H1 (cell line): Measurements from ENCODE around the gene TMSB10. TPM values are rescaled to one million over a fixed set of nuclear protein-coding genes. Genes with fewer than 3 reads are reported as not detected.
A peak's percentile ranks its signal among the peaks of the same experiment; 100 is the strongest.

Source experiments
- CTCF ChIA-PET: fragments of 300-600 bp; sonication (Branson Sonifier 250); formaldehyde crosslinking; loops from one replicate; lab custom pipeline; 2021; ENCODE audit not compliant: partially characterized antibody; lab: Charles Lee
- POLR2A ChIA-PET: fragments of 300-600 bp; sonication (Branson Sonifier 250); formaldehyde crosslinking; loops from one replicate; lab custom pipeline; 2021; ENCODE audit warnings: inconsistent platforms; ENCODE audit not compliant: partially characterized antibody; lab: Charles Lee
- DNase-seq, 2 experiments: peaks; one replicate each; pipeline versions ENCODE4 v3.0.0 to v3.0.0-alpha.2; 2010 to 2022; ENCODE audit warnings: low spot score in 2 of 2, low read depth in 1 of 2, mixed read lengths in 1 of 2
- FAIRE-seq: peaks from 2 replicates; lab custom pipeline; 2011; peaks lifted over from hg19 to GRCh38; lab: Jason Lieb, UNC
- H2AFZ ChIP-seq: 2 replicates; pipeline ENCODE4 v1.8.1; 2012; ENCODE audit warnings: low read length, inconsistent platforms
- H2AK5ac ChIP-seq: 2 replicates; pipeline ENCODE4 v1.6.1; 2013; ENCODE audit warnings: low read depth, low read length
- H2BK120ac ChIP-seq: replicated peaks from 2 replicates; pipeline ENCODE3; 2013; ENCODE audit warnings: low read depth, low read length, inconsistent platforms
- H2BK12ac ChIP-seq: 2 replicates; pipeline ENCODE4 v1.6.1; 2013; ENCODE audit warnings: low read depth, low read length
- H2BK15ac ChIP-seq: 2 replicates; pipeline ENCODE4 v1.6.1; 2013; ENCODE audit warnings: low read length
- H2BK20ac ChIP-seq: 2 replicates; pipeline ENCODE4 v1.6.1; 2013; ENCODE audit warnings: low read length
- H2BK5ac ChIP-seq: 2 replicates; pipeline ENCODE4 v1.6.1; 2013; ENCODE audit warnings: low read depth, low read length
- H3K14ac ChIP-seq: 2 replicates; pipeline ENCODE4 v1.6.1; 2013; ENCODE audit warnings: inconsistent platforms; ENCODE audit not compliant: insufficient read length
- H3K18ac ChIP-seq: 2 replicates; pipeline ENCODE4 v1.6.1; 2013; ENCODE audit warnings: low read length; ENCODE audit errors: extremely low read depth
- H3K23ac ChIP-seq: 2 replicates; pipeline ENCODE4 v1.6.1; 2013; ENCODE audit warnings: inconsistent platforms; ENCODE audit not compliant: insufficient read length
- H3K23me2 ChIP-seq: 2 replicates; pipeline ENCODE4 v1.6.1; 2013; ENCODE audit warnings: low read depth, low read length
- H3K27ac ChIP-seq: 2 replicates; pipeline ENCODE4 v1.6.1; 2011; ENCODE audit warnings: low read depth, low read length, inconsistent platforms
- H3K27me3 ChIP-seq, 4 experiments: replicated peaks in 1 of 4; 1 replicate in 1 of 4; 2 replicates in 3 of 4; pipeline versions ENCODE4 v1.6.1 to v1.8.1; 2011 to 2013; ENCODE audit warnings: low read length in 3 of 4, mild to moderate bottlenecking in 3 of 4, inconsistent platforms in 2 of 4, mixed read lengths in 2 of 4, moderate library complexity in 1 of 4; ENCODE audit not compliant: control insufficient read depth in 3 of 4, insufficient read depth in 3 of 4; ENCODE audit errors: extremely low read depth in 1 of 4
- H3K36me3 ChIP-seq, 4 experiments: 2 replicates each; pipeline versions ENCODE4 v1.6.1 to v1.8.1; 2011 to 2013; ENCODE audit warnings: mild to moderate bottlenecking in 4 of 4, low read length in 3 of 4, moderate library complexity in 2 of 4, control low read depth in 1 of 4, inconsistent platforms in 1 of 4; ENCODE audit not compliant: insufficient read depth in 4 of 4, control insufficient read depth in 2 of 4
- H3K4ac ChIP-seq: replicated peaks from 2 replicates; pipeline ENCODE3; 2013; ENCODE audit warnings: low read length, low read depth, mixed read lengths, inconsistent platforms; ENCODE audit not compliant: insufficient read length
- H3K4me1 ChIP-seq, 4 experiments: replicated peaks in 1 of 4; 1 replicate in 1 of 4; 2 replicates in 3 of 4; pipeline versions ENCODE4 v1.6.1 to v1.8.1; 2011 to 2013; ENCODE audit warnings: low read length in 3 of 4, inconsistent platforms in 2 of 4, mixed read lengths in 1 of 4; ENCODE audit not compliant: insufficient read depth in 4 of 4, control insufficient read depth in 3 of 4
- H3K4me2 ChIP-seq, 2 experiments: 2 replicates each; pipeline versions ENCODE4 v1.6.1 to v1.8.1; 2011 to 2013; ENCODE audit warnings: low read depth in 2 of 2, low read length in 2 of 2, control low read depth in 1 of 2, inconsistent platforms in 1 of 2, mild to moderate bottlenecking in 1 of 2; ENCODE audit not compliant: insufficient read depth in 1 of 2
- H3K4me3 ChIP-seq, 4 experiments: fragments of 200-600, 300-600 bp in 1 of 4; sonication (generic), shearing (Covaris generic), sonication (Bioruptor Twin) in 1 of 4; 2 replicates each; pipeline versions ENCODE4 v1.5.1 to v1.8.1; 2011 to 2016; ENCODE audit warnings: low read length in 4 of 4, low read depth in 3 of 4, control low read depth in 2 of 4, inconsistent platforms in 2 of 4, mild to moderate bottlenecking in 2 of 4, mixed read lengths in 1 of 4, moderate library complexity in 1 of 4; ENCODE audit not compliant: insufficient read depth in 2 of 4; ENCODE audit errors: extremely low read depth in 1 of 4
- H3K56ac ChIP-seq: replicated peaks from 2 replicates; pipeline ENCODE3; 2013; ENCODE audit warnings: low read depth, mild to moderate bottlenecking, mixed read lengths, low read length, inconsistent platforms; ENCODE audit not compliant: insufficient read length
- H3K79me1 ChIP-seq: 2 replicates; pipeline ENCODE4 v1.6.1; 2013; ENCODE audit warnings: low read depth, low read length, control low read depth
- H3K79me2 ChIP-seq, 2 experiments: 2 replicates each; pipeline versions ENCODE4 v1.6.1 to v1.8.1; 2012 to 2013; ENCODE audit warnings: low read length in 2 of 2, mild to moderate bottlenecking in 2 of 2, inconsistent platforms in 1 of 2; ENCODE audit not compliant: insufficient read depth in 2 of 2, control insufficient read depth in 1 of 2
- H3K9ac ChIP-seq, 4 experiments: replicated peaks in 1 of 4; 1 replicate in 1 of 4; 2 replicates in 3 of 4; pipeline versions ENCODE4 v1.6.1 to v1.8.1; 2011 to 2013; ENCODE audit warnings: low read depth in 3 of 4, low read length in 3 of 4, control low read depth in 2 of 4, mild to moderate bottlenecking in 2 of 4, moderate library complexity in 2 of 4, inconsistent platforms in 1 of 4; ENCODE audit errors: extremely low read depth in 1 of 4
- H3K9me3 ChIP-seq, 2 experiments: 2 replicates each; pipeline versions ENCODE4 v1.6.1 to v1.8.1; 2012 to 2013; ENCODE audit warnings: mild to moderate bottlenecking in 2 of 2, moderate library complexity in 2 of 2, control low read depth in 1 of 2, inconsistent platforms in 1 of 2, low read depth in 1 of 2, low read length in 1 of 2, mixed read lengths in 1 of 2; ENCODE audit not compliant: insufficient read depth in 2 of 2
- H4K20me1 ChIP-seq, 2 experiments: replicated peaks in 1 of 2; 2 replicates each; pipeline versions ENCODE3 to v1.8.1; 2011 to 2013; ENCODE audit warnings: inconsistent platforms in 2 of 2, low read length in 2 of 2, mild to moderate bottlenecking in 1 of 2; ENCODE audit not compliant: insufficient read depth in 2 of 2, control insufficient read depth in 1 of 2
- H4K5ac ChIP-seq: 2 replicates; pipeline ENCODE4 v1.6.1; 2013; ENCODE audit warnings: low read length, low read depth, mixed read lengths, inconsistent platforms; ENCODE audit not compliant: insufficient read length
- H4K8ac ChIP-seq: 2 replicates; pipeline ENCODE4 v1.8.0; 2013; ENCODE audit warnings: mild to moderate bottlenecking, moderate library complexity, low read length, inconsistent platforms; ENCODE audit not compliant: insufficient read depth; ENCODE audit errors: extremely low read depth
- H4K91ac ChIP-seq: replicated peaks from 2 replicates; pipeline ENCODE3; 2013; ENCODE audit warnings: low read length, mixed read lengths, inconsistent platforms; ENCODE audit not compliant: insufficient read length
- ASH2L ChIP-seq: fragments of 200-600, 300-600 bp; sonication (generic); IDR thresholded peaks from one replicate; pipeline ENCODE4 v1.7.1; 2017; ENCODE audit warnings: low read length
- BACH1 ChIP-seq: IDR thresholded peaks from 2 replicates; pipeline ENCODE4 v1.6.1; 2012; ENCODE audit warnings: low read length, improper control_type of control experiment
- BRCA1 ChIP-seq: IDR thresholded peaks from 2 replicates; pipeline ENCODE4 v1.6.1; 2012; ENCODE audit warnings: low read depth, low read length, improper control_type of control experiment
- CHD1 ChIP-seq: IDR thresholded peaks from 2 replicates; pipeline ENCODE4 v1.6.1; 2012; ENCODE audit warnings: low read depth, low read length, improper control_type of control experiment
- CREB1 ChIP-seq: IDR thresholded peaks from 2 replicates; pipeline ENCODE4 v1.6.1; 2012; ENCODE audit warnings: inconsistent platforms
- CTBP2 ChIP-seq: IDR thresholded peaks from 2 replicates; pipeline ENCODE4 v1.7.0; 2011; ENCODE audit warnings: borderline replicate concordance, mild to moderate bottlenecking, moderate library complexity, mixed read lengths, low read length; ENCODE audit not compliant: insufficient read depth, insufficient read length
- FOSL1 ChIP-seq: IDR thresholded peaks from 2 replicates; pipeline ENCODE4 v1.6.1; 2011; ENCODE audit warnings: mild to moderate bottlenecking, low read depth, low read length, moderate library complexity; ENCODE audit not compliant: insufficient read depth
- HDAC2 ChIP-seq, 2 experiments: fragments of 300-600 bp in 1 of 2; sonication (generic) in 1 of 2; IDR thresholded peaks; 2 replicates each; pipeline ENCODE4 v1.6.1; 2011 to 2012; ENCODE audit warnings: low read depth in 2 of 2, low read length in 2 of 2, mild to moderate bottlenecking in 2 of 2, moderate library complexity in 2 of 2, borderline replicate concordance in 1 of 2, inconsistent platforms in 1 of 2
- KDM1A ChIP-seq: fragments of 200-600, 300-600 bp; sonication (generic); IDR thresholded peaks from 2 replicates; pipeline ENCODE4 v1.7.1; 2016; ENCODE audit warnings: mild to moderate bottlenecking, low read length, borderline replicate concordance
- POLR2AphosphoS5 ChIP-seq: IDR thresholded peaks from 2 replicates; pipeline ENCODE4 v1.6.1; 2011; ENCODE audit warnings: low read depth, low read length
- RBBP5 ChIP-seq: IDR thresholded peaks from 2 replicates; pipeline ENCODE4 v1.7.1; 2012; ENCODE audit warnings: low read depth, mild to moderate bottlenecking, inconsistent platforms, low read length, moderate library complexity, borderline replicate concordance
- RFX5 ChIP-seq: IDR thresholded peaks from 2 replicates; pipeline ENCODE4 v1.6.1; 2011; ENCODE audit warnings: low read depth, low read length, improper control_type of control experiment, borderline replicate concordance
- WGBS, 2 experiments: shearing (Covaris generic) in 1 of 2; methylation state at CpG; one replicate each; pipeline versions ENCODE4 v1.1.6 to v1.1.7; 2013 to 2015; ENCODE audit warnings: low lambda C conversion rate in 2 of 2, mixed read lengths in 2 of 2, inconsistent platforms in 1 of 2, low coverage in 1 of 2, missing lambda C conversion rate in 1 of 2; ENCODE audit not compliant: insufficient replicate concordance in 2 of 2, insufficient coverage in 1 of 2, insufficient read length in 1 of 2; ENCODE audit errors: extremely low coverage in 1 of 2, missing lambda C conversion rate in 1 of 2; 5-methylcytosine and 5-hydroxymethylcytosine counted together
- polyA plus RNA-seq, 7 experiments: library from polyadenylated mRNA; depleted of rRNA in 3 of 7; stranded (reverse) in 5 of 7; unstranded in 2 of 7; fragments of >200 nt in 5 of 7; fragments of 200-250 nt in 2 of 7; gene quantifications; 1 replicate in 5 of 7; 2 replicates in 1 of 7; 4 replicates in 1 of 7; pipeline versions ENCODE4 v1.2.1 to v1.2.3, GENCODE V29; 2011 to 2013; ENCODE audit warnings: missing spikeins in 2 of 7, mixed read lengths in 2 of 7
- total RNA-seq: library from RNA; stranded (reverse); fragmentation: NEBNext Ultra II Directional; extraction: Animal tissue kit (Norgen Biotek cat#: 25700); gene quantifications from 2 replicates; pipeline ENCODE4 v1.2.1, GENCODE V29; 2021

TMSB10 gene
- total and polyA plus RNA-seq, 2 of the 8 experiments (the other 6 are each of a cell fraction or from before 2014, with no cell fraction given), result 593 to 1,075 TPM

DNA sequence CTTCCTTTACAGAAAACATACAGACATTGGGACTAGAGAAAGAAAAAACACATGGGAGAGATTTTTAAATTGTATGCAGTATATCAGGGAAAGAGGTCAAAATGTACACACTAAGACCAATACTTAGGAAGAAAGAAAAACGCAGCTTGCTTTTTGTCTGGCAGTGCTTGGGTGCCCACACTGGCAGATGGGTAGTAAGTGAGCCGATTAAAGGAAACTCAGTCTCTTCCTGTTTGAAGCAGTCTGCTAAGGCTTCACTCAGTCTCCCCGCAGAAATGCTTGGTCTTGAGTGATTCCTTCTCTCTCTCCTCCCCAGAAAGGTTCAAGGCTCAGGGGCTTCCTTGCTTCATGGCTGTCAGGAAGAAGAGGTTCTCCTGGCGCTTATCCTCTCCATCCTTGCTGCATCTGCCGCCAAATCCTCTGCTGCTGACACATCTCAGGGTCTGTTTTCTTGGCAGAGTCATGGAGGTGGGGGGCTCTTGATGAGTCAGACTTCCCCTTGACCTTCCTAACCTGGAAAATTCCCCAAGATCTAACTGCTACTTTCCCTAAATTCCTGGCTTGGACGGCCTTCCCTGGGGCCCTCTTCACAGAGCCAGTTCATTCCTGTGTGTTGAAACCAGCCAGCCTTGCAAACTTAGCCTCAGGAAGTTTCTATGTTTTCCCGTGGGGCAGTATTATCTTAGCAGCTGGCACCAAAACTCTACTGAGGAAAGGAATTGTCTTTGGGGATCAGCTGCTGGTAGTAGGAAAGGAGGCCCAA, 10.5 kb upstream of the TMSB10 start:
- Histone ChIP-seq H3K9me3 (no peaks in the 10 kb centered on the region), H2BK20ac (no peak overlapping the region; the same call in 1 of the 2 replicates), H3K56ac (no peak overlapping the region), H4K8ac (no peak overlapping the region), H2AFZ (no peak overlapping the region; the same call in 1 of the 2 replicates), H4K91ac (no peak overlapping the region), H3K14ac (no peak overlapping the region), H3K27me3 (no peaks in the 10 kb centered on the region), H3K79me2 (no peaks in the 10 kb centered on the region), H3K4me2 (0 out of 4 replicates have a peak overlapping the region, but pooled peaks of 1 of the 2 experiments have one; percentile 17), H3K4me3 (no peak overlapping the region), H2BK12ac (no peak overlapping the region), H3K4ac (no peak overlapping the region), H4K5ac (no peak overlapping the region), H3K79me1 (no peaks in the 10 kb centered on the region), H3K23ac (no peak overlapping the region), H2BK120ac (no peak overlapping the region), H3K9ac (no peak overlapping the region), H2AK5ac (no peak overlapping the region), H3K23me2 (no peaks in the 10 kb centered on the region), H2BK15ac (no peak overlapping the region), H4K20me1 (no peaks in the 10 kb centered on the region), H3K18ac (no peak overlapping the region), H3K4me1 (peaks cover 2 to 7% (median 5%) of the 10 kb centered on the region in 4 experiments; a peak in 5 of 7 replicates), H3K27ac (no peak overlapping the region), H3K36me3 (no peaks in the 10 kb centered on the region), H2BK5ac (no peak overlapping the region)
- CTCF ChIA-PET, result interaction anchor here (1.2 to 1.8 kb wide), 3 partner anchors 13 to 402 kb away, joined by 3 to 5 read pairs (median 4); no protein-coding TSS in a partner anchor
- FAIRE-seq, result no peak
- POLR2A ChIA-PET, result interaction anchor here (0.6 to 3.8 kb wide), 3 partner anchors 11 to 39 kb away, joined by 3 to 23 read pairs (median 4); partner anchors contain the start of gene TMSB10
- no peak for DNase-seq
- 82% methylated on average over 7 of the region's 7 CpGs; no CpG with 5 or more reads in 1 of the 2 experiments for WGBS, 2 experiments
- TF ChIP-seq POLR2AphosphoS5 (no peak), BRCA1 (no peak), RBBP5 (no peak), KDM1A (no peak), CREB1 (no peak), ASH2L (no peak), RFX5 (no peak), CTBP2 (no peak), CHD1 (no peak), BACH1 (no peak), HDAC2 (IDR thresholded peaks at IDR 0.05; ENCODE audit: borderline replicate concordance in 1 of 2, low read depth in 2 of 2, low read length in 2 of 2) (no peak), FOSL1 (no peak)
